ENCODE measurements around the gene ASIP. TPM values are rescaled to one million over a fixed set of nuclear protein-coding genes. Genes with fewer than 3 reads are reported as not detected.
A peak's percentile ranks its signal among the peaks of the same experiment; 100 is the strongest.
"Not testable (repeated sequence)": the region's sequence is repeated elsewhere in the genome, so short reads cannot be mapped to it uniquely, and the experiment has no call there.

The ASIP gene
- total RNA-seq, 1 experiment from 2014 or later, result not detected

- POLR2A ChIA-PET, result no interaction called here
- Histone ChIP-seq H3K4me1 (peaks cover 25% of the 10 kb centered on the region), H3K27me3 (replicated peaks; ENCODE audit: control insufficient read depth, insufficient read depth, low read length) (no peaks in the 10 kb centered on the region), H3K9me3 (no peaks in the 10 kb centered on the region), H3K36me3 (ENCODE audit: control insufficient read depth, insufficient read depth, low read length) (peaks cover 25% of the 10 kb centered on the region), H3K4me3 (ENCODE audit: low read depth, low read length) (no peak overlapping the region)
- no peak overlapping the region for H3K27ac Mint-ChIP-seq (ENCODE audit: unreplicated experiment)
- no peaks in the 10 kb centered on the region for H3K27me3 Mint-ChIP-seq (ENCODE audit: insufficient read depth, unreplicated experiment)
- H3K36me3 Mint-ChIP-seq (ENCODE audit: insufficient read depth, unreplicated experiment), result peaks cover 62% of the 10 kb centered on the region
- intact Hi-C loops (cut with micrococcal nuclease; ENCODE audit: unreplicated experiment), result no loop called here
- DNase-seq, result no peak
- H3K4me3 Mint-ChIP-seq (ENCODE audit: unreplicated experiment), result no peak overlapping the region
- no TSS peak for BruUV-seq (replicated peaks)
- H3K9me3 Mint-ChIP-seq (ENCODE audit: unreplicated experiment), result no peaks in the 10 kb centered on the region
- no peak for TF ChIP-seq CTCF (IDR thresholded peaks at IDR 0.05; ENCODE audit: insufficient read depth in 1 of 2, low read depth in 1 of 2, low read length in 1 of 2, severe bottlenecking in 1 of 2, unreplicated experiment in 1 of 2)
- CTCF ChIA-PET, result interaction anchor here (0.7 to 2.1 kb wide), 4 partner anchors 15 to 226 kb away, joined by 3 to 14 read pairs (median 3); no protein-coding TSS in a partner anchor
- peaks cover 4% of the 10 kb centered on the region for H3K4me1 Mint-ChIP-seq (ENCODE audit: low read depth, unreplicated experiment)
Observed at GRCh38 chr20:34296468-34296867, 55.2 kb downstream of the ASIP start.

GRCh38 chr20:34298294-34298784, 57.1 kb downstream of the ASIP start:
- H3K4me1 ChIP-seq, result peaks cover 35% of the 10 kb centered on the region
- H3K9me3 ChIP-seq, result not testable (repeated sequence)

GRCh38 chr20:34299556-34300255, 58.5 kb downstream of the ASIP start:
- no TSS peak for BruUV-seq (replicated peaks)
- POLR2A ChIA-PET, result interaction anchor here (3.6 kb wide), 1 partner anchor 11 kb away, joined by 23 read pairs; no protein-coding TSS in a partner anchor
- peaks cover 42% of the 10 kb centered on the region for H3K4me1 ChIP-seq

More at GRCh38 chr20:34298294-34298784, 57.1 kb downstream of the ASIP start:
- H3K27ac Mint-ChIP-seq (ENCODE audit: unreplicated experiment); H3K4me3 ChIP-seq (ENCODE audit: low read depth, low read length); H3K27me3 Mint-ChIP-seq (ENCODE audit: insufficient read depth, unreplicated experiment); H3K4me3 Mint-ChIP-seq (ENCODE audit: unreplicated experiment); H3K9me3 Mint-ChIP-seq (ENCODE audit: unreplicated experiment); H3K4me1 Mint-ChIP-seq (ENCODE audit: low read depth, unreplicated experiment); BruUV-seq (replicated peaks); H3K27me3 ChIP-seq (replicated peaks; ENCODE audit: control insufficient read depth, insufficient read depth, low read length); POLR2A ChIA-PET; DNase-seq; CTCF ChIA-PET; intact Hi-C loops (cut with micrococcal nuclease; ENCODE audit: unreplicated experiment): not testable (repeated sequence)
- H3K36me3 Mint-ChIP-seq (ENCODE audit: insufficient read depth, unreplicated experiment), result peaks cover 62% of the 10 kb centered on the region
- peaks cover 10% of the 10 kb centered on the region for H3K36me3 ChIP-seq (ENCODE audit: control insufficient read depth, insufficient read depth, low read length)
- TF ChIP-seq CTCF (IDR thresholded peaks at IDR 0.05; ENCODE audit: insufficient read depth in 1 of 2, low read depth in 1 of 2, low read length in 1 of 2, severe bottlenecking in 1 of 2, unreplicated experiment in 1 of 2), result peak in 1 of 2 experiments; percentile 54

More at GRCh38 chr20:34299556-34300255, 58.5 kb downstream of the ASIP start:
- peaks cover 51% of the 10 kb centered on the region for H3K36me3 Mint-ChIP-seq (ENCODE audit: insufficient read depth, unreplicated experiment)
- no peak overlapping the region for H3K4me3 Mint-ChIP-seq (ENCODE audit: unreplicated experiment)
- no peaks in the 10 kb centered on the region for H3K27me3 Mint-ChIP-seq (ENCODE audit: insufficient read depth, unreplicated experiment)
- no peak overlapping the region for H3K27ac Mint-ChIP-seq (ENCODE audit: unreplicated experiment)
- TF ChIP-seq CTCF (IDR thresholded peaks at IDR 0.05; ENCODE audit: insufficient read depth in 1 of 2, low read depth in 1 of 2, low read length in 1 of 2, severe bottlenecking in 1 of 2, unreplicated experiment in 1 of 2), result no peak
- Histone ChIP-seq H3K4me3 (ENCODE audit: low read depth, low read length) (no peak overlapping the region), H3K36me3 (ENCODE audit: control insufficient read depth, insufficient read depth, low read length) (peaks cover 5% of the 10 kb centered on the region), H3K27me3 (replicated peaks; ENCODE audit: control insufficient read depth, insufficient read depth, low read length) (no peaks in the 10 kb centered on the region), H3K9me3 (no peaks in the 10 kb centered on the region)
- peaks cover 7% of the 10 kb centered on the region for H3K4me1 Mint-ChIP-seq (ENCODE audit: low read depth, unreplicated experiment)
- CTCF ChIA-PET, result interaction anchor here (1.0 to 4.6 kb wide), 3 partner anchors 12 to 224 kb away, joined by 4 to 61 read pairs (median 21); no protein-coding TSS in a partner anchor
- no peaks in the 10 kb centered on the region for H3K9me3 Mint-ChIP-seq (ENCODE audit: unreplicated experiment)
- DNase-seq, result no peak
- intact Hi-C loops (cut with micrococcal nuclease; ENCODE audit: unreplicated experiment), result no loop called here

All from Caco-2 (cell line).